ENCODE data around the gene PPP1R7.
"Not testable (repeated sequence)": the region's sequence is repeated elsewhere in the genome, so short reads cannot be mapped to it uniquely, and the experiment has no call there.

Gene PPP1R7

GRCh38 chr2:241188361-241189092, 38.3 kb downstream of the PPP1R7 start, which contains the start of gene ANO7:
Gene ANO7, plus strand, starts transcription at chr2:241188677. Its CDS starts 1,387 bp downstream, at chr2:241190064.
- in situ Hi-C loops (cut with MboI; ENCODE audit: low pct_unique_long_range_greater_than_20kb, low sequenced_read_pairs): no loop called here
- no peak for DNase-seq

- no peak for DNase-seq
- in situ Hi-C loops (cut with MboI; ENCODE audit: low pct_unique_long_range_greater_than_20kb, low sequenced_read_pairs): no loop called here
Observed at GRCh38 chr2:241189093-241189855, 39.0 kb downstream of the PPP1R7 start.

- no peak for DNase-seq
- in situ Hi-C loops (cut with MboI; ENCODE audit: low pct_unique_long_range_greater_than_20kb, low sequenced_read_pairs): no loop called here
Observed at GRCh38 chr2:241189856-241190201, 39.6 kb downstream of the PPP1R7 start.

- DNase-seq: no peak
- in situ Hi-C loops (cut with MboI; ENCODE audit: low pct_unique_long_range_greater_than_20kb, low sequenced_read_pairs): no loop called here
Observed at GRCh38 chr2:241190291-241190981, 40.2 kb downstream of the PPP1R7 start.

GRCh38 chr2:241191081-241191480, 40.8 kb downstream of the PPP1R7 start:
- in situ Hi-C loops (cut with MboI; ENCODE audit: low pct_unique_long_range_greater_than_20kb, low sequenced_read_pairs): no loop called here
- no peak for DNase-seq

- in situ Hi-C loops (cut with MboI; ENCODE audit: low pct_unique_long_range_greater_than_20kb, low sequenced_read_pairs): no loop called here
Observed at GRCh38 chr2:241193271-241193670, 43.0 kb downstream of the PPP1R7 start.

GRCh38 chr2:241194811-241195210, 44.5 kb downstream of the PPP1R7 start:
- no peak for DNase-seq
- in situ Hi-C loops (cut with MboI; ENCODE audit: low pct_unique_long_range_greater_than_20kb, low sequenced_read_pairs): no loop called here

More at GRCh38 chr2:241193271-241193670, 43.0 kb downstream of the PPP1R7 start:
- DNase-seq: no peak

GRCh38 chr2:241195506-241196130, 45.4 kb downstream of the PPP1R7 start:
- DNase-seq: no peak
- in situ Hi-C loops (cut with MboI; ENCODE audit: low pct_unique_long_range_greater_than_20kb, low sequenced_read_pairs): no loop called here

GRCh38 chr2:241197246-241197645, 47.0 kb downstream of the PPP1R7 start:
- DNase-seq; in situ Hi-C loops (cut with MboI; ENCODE audit: low pct_unique_long_range_greater_than_20kb, low sequenced_read_pairs): not testable (repeated sequence)

GRCh38 chr2:241197947-241198346, 47.7 kb downstream of the PPP1R7 start:
- in situ Hi-C loops (cut with MboI; ENCODE audit: low pct_unique_long_range_greater_than_20kb, low sequenced_read_pairs): no loop called here
- no peak for DNase-seq

- in situ Hi-C loops (cut with MboI; ENCODE audit: low pct_unique_long_range_greater_than_20kb, low sequenced_read_pairs): no loop called here
- DNase-seq: no peak
Observed at GRCh38 chr2:241198381-241199279, 48.4 kb downstream of the PPP1R7 start.

GRCh38 chr2:241199286-241199685, 49.0 kb downstream of the PPP1R7 start:
- in situ Hi-C loops (cut with MboI; ENCODE audit: low pct_unique_long_range_greater_than_20kb, low sequenced_read_pairs): no loop called here
- DNase-seq: no peak

- DNase-seq: no peak
- in situ Hi-C loops (cut with MboI; ENCODE audit: low pct_unique_long_range_greater_than_20kb, low sequenced_read_pairs): no loop called here
Observed at GRCh38 chr2:241199897-241200821, 49.9 kb downstream of the PPP1R7 start.

GRCh38 chr2:241200822-241201395, 50.6 kb downstream of the PPP1R7 start:
- DNase-seq: no peak
- in situ Hi-C loops (cut with MboI; ENCODE audit: low pct_unique_long_range_greater_than_20kb, low sequenced_read_pairs): no loop called here

- in situ Hi-C loops (cut with MboI; ENCODE audit: low pct_unique_long_range_greater_than_20kb, low sequenced_read_pairs): no loop called here
- DNase-seq: no peak
Observed at GRCh38 chr2:241201445-241202267, 51.4 kb downstream of the PPP1R7 start.

- DNase-seq: no peak
- in situ Hi-C loops (cut with MboI; ENCODE audit: low pct_unique_long_range_greater_than_20kb, low sequenced_read_pairs): no loop called here
Observed at GRCh38 chr2:241202268-241202585, 52.0 kb downstream of the PPP1R7 start.

GRCh38 chr2:241202681-241203080, 52.4 kb downstream of the PPP1R7 start:
- in situ Hi-C loops (cut with MboI; ENCODE audit: low pct_unique_long_range_greater_than_20kb, low sequenced_read_pairs): no loop called here
- DNase-seq: no peak

All from KBM-7 (cell line).